Measurements from ENCODE around the gene TOP3A.
"Not testable (repeated sequence)": the region's sequence is repeated elsewhere in the genome, so short reads cannot be mapped to it uniquely, and the experiment has no call there.

TOP3A gene

DNA sequence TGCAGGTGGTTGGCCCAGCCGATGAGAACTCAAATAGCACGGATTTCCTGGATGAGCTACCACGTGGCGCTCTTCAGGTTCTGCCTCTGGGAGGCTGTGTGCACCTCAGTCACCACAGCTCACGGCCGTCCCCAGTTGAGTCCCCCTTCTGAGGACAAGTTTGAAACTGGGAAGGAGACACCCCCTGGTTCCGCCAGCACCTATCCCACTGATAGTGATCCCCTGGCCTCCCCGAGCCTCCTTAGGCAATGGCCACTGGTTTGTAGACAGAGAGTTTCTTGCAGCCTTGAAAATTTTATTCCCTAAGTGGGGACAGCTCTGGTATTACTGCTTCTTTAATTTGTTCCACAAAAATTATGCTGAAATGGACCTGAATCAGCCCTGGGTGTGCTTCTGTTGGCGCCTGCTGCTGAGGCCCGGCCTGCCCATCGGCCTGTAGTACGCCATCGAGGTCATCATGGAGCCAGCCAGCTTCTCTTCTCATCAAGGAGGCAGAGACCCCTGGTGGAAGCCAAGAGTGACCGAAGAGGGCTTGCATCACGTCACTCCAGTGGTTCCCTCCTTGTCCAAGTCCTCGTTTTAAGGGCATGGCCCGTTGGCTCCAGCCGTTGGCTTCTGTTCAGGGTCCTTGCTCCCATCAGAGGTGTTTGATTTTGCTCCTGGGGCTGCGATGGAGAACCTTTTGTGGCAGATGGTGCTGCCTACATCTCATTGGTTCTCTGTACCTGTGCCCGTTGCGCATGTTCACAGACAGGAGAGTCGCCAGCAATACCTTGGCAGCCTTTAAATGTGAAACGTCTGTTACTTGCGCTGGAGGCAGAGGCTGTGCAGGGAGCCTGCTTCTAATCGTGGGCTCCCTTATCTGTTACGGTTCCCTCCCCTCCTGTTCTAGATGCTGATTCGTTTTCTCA lies 9.6 kb upstream of the TOP3A start:
- DNase-seq (ENCODE audit: low read depth), result no peak

DNA sequence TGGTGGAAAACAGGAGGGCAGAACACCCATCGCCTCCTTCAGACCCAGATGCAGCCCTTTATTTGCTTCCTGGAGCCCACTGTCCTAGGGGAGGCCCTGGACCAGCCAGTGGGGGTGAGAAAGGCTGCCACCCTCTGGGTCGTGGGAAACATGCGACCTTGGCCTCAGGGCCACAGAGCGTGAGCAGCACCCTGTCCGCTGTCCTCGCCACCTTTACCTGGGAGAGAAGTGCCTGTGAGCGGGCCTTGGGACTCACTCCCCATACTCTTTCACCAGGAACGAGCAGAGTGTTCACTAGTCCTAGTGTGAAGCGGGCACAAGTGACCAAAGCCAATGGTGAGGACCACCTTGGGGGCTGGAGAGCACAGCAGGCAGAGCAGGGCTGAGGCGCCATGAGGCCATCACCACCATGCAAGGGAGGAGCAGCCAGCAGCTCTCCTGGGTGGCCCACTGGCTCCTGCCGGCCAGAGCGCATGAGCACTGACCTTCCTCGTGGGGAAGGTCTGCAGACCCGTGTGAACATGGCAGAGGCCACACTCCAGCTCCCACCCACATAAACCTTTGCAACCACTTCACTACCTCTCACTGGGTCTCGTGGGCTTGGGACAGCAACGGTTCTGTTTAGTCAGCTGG lies 8.8 kb upstream of the TOP3A start:
- DNase-seq (ENCODE audit: low read depth), result no peak

DNA sequence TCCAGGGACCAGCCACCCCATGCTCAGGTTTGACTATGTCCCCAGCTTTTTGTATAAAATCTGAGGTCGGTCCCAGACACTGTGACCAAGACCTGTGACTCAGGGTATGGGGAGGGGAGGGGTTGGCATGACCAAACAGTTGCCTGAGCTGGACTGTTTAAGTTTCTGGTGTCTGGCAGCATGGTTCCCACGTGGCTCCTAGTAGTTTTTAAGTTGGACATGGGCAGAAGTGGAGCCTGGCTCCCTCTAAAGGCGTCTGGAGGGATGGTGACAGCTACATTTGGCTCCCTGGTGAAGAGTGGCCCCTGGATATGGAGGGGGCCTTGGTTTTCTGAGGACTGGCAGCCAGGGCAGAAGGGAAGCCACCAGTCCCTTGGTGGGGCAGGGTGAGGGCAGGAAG lies 8.2 kb upstream of the TOP3A start:
- DNase-seq (ENCODE audit: low read depth), result no peak

DNA sequence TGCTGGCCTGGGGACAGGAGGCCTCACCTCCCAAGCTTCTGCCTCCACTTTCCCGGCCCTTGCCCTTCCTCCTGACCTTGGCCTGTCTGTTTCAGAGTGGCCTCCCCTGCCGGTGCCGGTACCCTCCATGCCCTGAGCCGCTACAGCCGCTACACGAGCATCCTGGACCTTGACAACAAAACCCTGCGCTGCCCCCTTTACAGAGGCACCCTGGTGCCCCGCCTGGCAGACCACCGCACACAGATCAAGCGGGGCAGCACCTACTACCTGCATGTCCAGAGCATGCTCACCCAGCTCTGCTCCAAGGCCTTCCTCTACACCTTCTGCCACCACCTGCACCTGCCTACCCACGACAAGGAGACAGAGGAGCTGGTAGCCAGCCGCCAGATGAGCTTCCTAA lies 7.7 kb upstream of the TOP3A start:
- no peak for DNase-seq (ENCODE audit: low read depth)

DNA sequence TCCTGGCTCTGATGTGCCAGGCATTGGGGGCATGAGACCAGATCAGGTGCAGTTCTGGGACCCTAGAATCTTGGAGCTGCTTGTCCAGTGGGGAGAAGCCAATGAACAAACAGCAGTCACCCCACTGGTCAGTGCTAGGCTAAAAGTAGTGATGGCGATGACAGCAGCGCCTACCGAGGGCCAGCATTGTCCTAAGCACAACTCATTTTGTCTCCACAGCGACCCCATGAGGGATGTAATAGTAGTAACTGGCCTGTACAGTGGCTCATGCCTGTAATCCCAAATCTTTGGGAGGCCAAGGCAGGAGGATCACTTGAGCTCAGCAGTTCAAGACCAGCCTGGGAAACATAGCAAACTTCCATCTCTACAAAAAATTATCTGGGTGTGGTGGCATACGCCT lies 6.5 kb upstream of the TOP3A start:
- DNase-seq (ENCODE audit: low read depth), result no peak

DNA sequence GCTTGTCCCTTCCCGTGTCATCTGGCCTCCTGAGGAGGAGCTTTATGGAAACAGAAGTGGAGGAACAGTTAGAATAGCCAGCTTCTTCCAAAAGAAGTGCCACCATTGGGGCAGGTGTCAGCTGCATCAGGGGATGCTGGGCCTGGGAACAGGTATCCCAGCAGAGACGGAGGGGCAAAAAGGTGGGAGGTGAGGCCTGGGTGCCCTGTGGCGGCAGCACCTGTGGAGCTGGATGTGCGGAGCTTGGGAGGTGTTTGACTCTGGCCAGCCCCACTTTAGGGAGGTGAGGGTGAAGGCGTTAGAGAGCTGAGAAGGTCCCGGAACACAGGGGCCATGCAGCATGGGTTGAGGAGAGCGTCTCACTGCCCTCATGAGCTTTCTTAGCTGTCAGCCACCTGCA lies 5.5 kb upstream of the TOP3A start:
- no peak for DNase-seq (ENCODE audit: low read depth)

DNA sequence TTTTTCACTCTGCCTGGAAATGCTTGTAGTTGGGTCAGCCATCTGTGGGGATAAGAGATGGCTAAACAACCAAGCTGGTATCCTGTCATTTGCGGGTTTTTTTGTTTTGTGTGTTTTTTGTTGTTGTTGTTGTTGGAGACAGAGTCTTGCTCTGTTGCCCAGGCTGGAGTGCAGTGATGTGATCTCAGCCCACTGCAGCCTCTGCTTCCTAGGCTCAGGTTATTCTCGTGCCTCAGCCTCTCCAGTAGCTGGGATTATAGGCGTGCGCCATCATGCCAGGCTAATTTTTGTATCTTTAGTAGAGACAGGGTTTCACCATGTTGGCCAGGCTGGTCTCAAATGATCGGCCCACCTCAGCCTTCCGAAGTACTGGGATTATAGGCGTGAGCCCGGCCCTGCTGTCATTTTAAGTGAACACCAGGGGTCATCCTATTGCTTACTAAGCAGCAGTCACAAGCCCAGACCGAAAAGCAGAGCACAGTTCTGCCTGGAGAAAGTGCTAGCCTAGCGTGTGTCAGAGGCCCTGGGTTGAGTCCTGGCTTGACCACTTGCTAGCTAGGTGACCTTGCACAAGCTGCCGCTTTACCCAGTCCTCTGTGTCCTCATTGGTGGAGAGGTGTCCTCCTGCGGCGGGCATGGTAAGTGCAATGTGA lies 4.9 kb upstream of the TOP3A start:
- DNase-seq (ENCODE audit: low read depth), result peak; percentile 55

DNA sequence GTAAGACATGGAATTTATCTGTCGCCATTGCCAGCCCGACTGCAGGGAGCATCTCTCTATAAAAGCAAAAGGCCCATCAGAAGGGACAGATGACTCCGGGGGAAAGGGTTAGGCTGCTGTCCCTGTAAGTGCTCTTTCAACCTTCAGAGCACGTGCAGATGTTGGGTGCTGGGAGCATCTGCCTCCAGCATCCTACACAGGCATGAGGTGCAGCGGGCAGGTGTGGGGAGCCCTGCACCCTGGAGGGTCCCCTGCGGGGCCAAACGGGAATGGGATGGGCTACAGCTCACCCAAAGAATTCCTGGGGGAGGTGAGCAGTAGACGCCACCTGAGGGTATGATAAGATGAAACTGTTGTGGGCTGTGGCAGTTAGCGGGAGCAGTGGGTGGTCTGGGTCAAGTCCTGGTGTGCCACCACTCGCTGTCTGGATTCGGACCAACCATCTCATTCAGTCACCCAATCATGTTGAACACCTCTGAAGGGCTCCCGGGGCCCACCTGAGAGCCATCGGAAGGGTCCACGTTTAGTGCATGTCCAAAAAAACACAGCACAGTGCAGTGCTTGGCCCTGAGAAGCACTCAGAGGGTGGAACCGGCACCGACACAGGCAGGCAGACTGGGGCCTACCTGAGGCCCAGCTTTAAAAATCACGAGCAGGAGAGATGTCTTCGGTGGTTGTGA lies 4.1 kb upstream of the TOP3A start:
- DNase-seq (ENCODE audit: low read depth), result no peak

DNA sequence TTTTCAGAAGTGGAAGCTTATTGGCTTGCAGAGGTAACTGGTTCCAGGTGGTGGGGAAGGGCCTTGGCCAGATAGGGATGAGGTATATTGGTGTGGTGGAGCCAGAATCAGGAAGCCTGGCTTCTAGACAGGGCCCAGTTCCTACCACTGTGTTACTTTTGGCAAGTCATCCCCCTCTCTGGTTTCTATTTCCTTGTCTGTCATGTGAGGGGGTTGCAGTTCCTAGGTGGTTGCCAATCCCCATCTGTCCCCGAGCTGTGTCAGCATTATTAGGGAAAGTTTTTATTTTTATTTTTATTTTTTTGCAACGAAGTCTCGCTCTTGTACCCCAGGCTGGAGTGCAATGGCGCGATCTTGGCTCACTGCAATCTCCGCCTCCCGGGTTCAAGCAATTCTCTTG lies 3.3 kb upstream of the TOP3A start:
- DNase-seq (ENCODE audit: low read depth), result no peak

DNA sequence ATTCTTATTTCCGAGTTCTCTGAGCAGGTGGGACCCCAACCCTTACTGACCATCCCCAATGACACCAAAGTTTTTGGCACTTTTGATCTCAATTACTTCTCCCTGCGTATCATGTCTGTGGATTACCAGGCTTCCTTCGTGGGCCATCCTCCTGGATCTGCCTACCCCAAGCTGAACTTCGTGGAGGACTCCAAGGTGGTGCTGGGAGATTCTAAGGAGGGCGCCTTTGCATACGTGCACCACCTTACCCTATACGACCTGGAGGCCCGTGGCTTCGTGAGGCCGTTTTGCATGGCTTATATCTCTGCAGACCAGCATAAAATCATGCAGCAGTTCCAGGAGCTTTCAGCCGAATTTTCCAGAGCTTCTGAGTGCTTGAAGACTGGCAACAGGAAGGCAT lies 1.2 kb upstream of the TOP3A start:
- DNase-seq (ENCODE audit: low read depth), result no peak

DNA sequence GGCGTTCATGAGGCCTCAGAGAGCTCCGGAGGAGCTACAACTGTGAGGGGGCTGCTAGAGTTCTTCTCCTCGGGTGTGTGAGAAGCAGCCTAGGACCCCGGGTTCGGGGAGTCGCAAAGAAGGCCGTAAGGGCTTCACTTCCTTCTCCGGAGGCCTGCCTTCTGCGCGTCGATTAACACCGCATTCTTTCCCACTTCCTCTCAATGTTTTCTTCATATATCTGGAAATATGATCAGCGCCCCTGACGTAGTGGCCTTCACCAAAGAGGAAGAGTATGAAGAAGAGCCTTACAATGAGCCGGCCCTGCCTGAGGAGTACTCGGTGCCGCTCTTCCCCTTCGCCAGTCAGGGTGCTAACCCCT lies 748 bp upstream of the TOP3A start:
- no peak for DNase-seq (ENCODE audit: low read depth)

DNA sequence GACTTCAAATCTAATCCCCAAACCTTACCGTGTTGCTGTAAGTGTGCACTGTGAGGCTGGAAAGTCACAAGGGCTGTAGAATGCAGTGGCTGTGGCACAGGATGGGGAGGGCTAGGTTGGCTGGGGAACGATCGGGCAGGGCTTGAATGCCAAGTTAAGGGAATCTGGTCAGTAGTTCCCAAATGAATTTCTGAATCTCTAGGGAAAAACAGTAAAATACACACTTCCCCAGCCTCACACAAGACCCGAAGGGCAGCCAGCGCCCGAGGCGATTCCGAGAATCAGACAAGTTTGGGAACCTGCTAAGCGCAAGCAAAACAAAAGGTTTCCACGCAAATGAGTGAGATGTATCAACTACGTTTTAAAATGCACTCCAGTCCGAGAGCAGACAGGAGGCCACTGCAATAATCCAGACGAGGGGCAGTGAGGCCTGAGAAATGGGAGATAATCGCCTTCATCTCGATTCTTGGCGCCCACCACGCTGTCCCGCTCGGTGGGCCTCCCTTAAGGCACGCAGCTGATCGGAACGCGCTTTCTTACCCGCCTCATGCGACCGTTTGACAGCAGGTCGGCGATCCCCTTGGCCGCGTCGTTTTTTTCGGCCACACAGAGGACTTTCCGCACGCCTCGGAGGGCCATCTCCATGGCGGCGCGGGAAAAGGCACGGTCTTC lies 599 bp downstream of the TOP3A start:
- DNase-seq (ENCODE audit: low read depth), result no peak

DNA sequence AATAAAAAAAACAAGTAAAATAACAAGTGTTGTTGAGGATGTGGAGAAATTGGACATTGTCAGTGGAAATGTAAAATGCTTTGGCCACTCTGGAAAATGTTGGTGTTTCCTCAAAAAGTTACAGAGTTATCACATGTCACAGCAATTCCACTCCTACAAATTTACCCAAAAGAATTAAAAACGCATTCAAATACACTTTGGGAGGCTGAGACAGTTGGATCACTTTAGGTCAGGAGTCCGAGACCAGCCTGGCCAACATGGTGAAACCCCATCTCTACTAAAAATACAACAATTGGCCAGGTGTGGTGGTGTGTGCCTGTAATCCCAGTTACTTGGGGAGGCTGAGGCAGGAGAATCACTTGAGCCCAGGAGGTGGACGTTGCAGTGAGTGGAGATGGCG lies 5.6 kb downstream of the TOP3A start:
- DNase-seq (ENCODE audit: low read depth), result no peak

DNA sequence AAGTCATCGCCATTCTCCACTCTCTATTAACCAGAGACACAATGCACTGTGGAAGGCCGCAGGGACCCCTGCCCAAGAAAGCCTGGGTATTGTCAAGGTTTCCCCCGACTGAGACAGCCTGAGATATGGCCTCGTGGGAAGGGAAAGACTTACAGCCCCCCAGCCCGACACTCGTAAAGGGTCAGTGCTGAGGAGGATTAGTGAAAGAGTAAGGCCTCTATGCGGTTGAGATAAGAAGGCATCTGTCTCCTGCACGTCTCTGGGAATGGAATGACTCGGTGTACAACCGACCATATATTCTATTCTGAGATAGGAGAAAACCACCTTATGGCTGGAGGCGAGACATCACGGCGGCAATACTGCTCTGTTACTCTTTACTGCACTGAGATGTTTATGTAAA lies 11.6 kb downstream of the TOP3A start:
- DNase-seq (ENCODE audit: low read depth), result not testable (repeated sequence)

DNA sequence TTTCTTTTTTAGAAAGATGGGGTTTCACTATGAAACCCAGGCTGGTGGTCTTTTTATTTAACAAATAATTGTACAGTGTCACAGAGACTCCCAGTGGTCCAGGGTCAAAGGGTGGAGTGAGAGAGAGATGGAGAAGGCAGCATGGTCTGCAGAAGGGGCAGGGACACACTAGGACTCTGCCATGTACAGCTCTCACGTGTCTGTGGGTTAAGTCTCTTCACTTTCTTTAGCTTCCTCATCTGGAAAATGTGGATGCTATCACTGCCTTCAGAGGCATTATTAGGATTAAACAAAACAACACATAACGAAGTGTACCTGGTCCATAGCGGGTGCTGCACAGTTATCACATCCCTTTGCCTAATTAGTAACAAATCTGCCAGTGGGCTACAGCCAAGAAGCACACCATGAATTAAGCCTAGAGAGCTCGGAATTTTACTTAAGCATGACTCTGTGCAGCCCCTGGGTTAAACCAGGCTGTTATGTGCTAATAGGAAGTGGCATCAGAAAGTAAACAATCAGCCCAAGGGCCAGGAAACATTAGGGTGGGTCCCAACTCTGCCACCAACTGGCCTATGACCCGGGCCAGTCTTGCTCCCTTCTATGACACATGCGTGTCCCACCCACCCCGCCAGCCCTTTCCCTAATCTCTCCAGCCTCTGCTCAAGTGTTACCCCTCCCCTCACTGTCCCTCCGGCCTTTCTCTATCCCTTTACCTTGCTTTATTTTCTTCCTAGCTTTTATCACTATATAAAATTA lies 13.9 kb downstream of the TOP3A start:
- no peak for DNase-seq (ENCODE audit: low read depth)

DNA sequence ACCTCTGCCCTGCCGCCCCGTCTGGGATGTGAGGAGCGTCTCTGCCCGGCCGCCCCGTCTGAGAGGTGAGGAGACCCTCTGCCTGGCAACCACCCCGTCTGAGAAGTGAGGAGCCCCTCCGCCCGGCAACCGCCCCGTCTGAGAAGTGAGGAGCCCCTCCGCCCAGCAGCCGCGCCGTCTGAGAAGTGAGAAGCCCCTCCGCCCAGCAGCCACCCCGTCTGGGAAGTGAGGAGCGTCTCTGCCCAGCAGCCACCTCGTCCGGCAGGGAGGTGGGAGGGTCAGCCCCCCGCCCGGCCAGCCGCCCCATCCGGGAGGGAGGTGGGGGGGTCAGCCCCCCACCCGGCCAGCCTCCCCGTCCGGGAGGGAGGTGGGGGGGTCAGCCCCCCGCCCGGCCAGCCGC lies 16.7 kb downstream of the TOP3A start:
- not testable (repeated sequence) for DNase-seq (ENCODE audit: low read depth)

DNA sequence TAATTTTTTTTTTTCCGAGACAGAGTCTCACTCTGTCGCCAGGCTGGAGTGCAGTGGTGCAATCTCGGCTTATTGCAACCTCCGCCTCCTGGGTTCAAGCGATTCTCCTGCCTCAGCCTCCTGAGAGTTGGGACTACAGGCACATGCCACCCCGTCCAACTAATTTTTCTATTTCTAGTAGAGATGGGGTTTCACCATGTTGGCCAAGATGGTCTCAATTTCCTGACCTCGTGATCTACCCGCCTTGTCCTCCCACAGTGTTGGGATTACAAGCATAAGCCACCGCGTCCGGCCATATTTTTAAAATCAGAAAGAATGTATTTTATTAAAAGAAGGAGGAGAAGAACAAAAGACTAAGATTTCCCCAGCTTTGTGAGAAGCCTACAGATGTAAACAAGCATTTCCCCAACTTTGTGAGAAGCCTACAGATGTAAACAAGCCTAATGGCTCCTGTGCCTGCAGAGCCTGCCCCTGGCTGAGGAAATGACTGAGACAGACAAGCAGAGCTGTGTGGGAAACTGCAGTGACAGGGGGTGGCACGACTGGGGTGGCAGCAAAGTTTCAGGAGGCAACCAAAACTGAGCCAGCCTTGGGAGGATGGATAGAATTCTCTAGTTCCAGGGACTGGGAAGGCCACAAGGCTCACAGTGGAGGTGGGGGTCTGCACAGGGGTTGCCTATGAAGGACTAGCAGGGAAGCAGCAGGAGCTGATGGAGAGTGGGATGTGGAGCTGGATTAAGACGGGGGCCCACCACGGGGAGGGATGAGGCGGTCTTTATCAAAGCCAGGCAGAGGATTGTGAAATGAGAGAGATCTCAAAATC lies 22.9 kb downstream of the TOP3A start:
- DNase-seq (ENCODE audit: low read depth), result no peak

DNA sequence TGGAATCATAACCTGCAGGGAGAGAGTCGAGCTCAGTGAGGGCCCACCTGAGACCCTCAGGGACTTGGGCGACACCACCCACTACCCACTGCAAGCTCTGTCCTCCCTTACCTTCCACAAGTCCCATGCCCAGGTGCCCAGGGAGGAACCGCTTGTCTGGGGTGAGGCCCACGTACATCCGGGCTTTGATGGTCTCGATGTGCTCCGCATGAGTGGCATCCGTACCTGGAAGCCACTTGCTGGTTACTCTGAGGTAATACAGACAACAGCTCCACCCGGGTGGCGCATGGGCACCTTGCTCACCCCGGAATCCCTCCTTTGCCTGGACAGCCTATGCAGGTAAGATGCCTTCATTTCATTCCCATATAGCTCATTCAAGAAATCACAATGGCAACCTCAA lies 29.5 kb downstream of the TOP3A start:
- DNase-seq (ENCODE audit: low read depth), result no peak

DNA sequence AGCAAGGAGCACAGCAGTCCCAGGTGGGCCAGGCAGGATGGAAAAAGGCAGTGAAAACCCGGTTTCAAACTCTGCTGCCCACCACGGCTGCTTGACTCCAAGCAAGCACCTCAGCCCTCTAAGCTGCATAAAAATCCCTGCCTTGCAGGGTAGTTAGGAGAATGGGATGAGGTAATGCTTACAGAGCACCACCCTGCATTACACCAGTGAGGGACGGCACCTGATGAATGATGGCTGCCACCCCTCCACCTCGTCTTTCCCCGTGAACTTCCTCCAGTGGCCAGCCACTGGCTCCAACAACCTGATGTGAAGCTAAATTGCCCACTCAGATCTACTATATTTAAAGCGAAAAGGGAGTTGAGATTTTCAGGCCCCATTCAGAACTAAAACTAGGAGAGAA lies 33.0 kb downstream of the TOP3A start:
- no peak for DNase-seq (ENCODE audit: low read depth)

DNA sequence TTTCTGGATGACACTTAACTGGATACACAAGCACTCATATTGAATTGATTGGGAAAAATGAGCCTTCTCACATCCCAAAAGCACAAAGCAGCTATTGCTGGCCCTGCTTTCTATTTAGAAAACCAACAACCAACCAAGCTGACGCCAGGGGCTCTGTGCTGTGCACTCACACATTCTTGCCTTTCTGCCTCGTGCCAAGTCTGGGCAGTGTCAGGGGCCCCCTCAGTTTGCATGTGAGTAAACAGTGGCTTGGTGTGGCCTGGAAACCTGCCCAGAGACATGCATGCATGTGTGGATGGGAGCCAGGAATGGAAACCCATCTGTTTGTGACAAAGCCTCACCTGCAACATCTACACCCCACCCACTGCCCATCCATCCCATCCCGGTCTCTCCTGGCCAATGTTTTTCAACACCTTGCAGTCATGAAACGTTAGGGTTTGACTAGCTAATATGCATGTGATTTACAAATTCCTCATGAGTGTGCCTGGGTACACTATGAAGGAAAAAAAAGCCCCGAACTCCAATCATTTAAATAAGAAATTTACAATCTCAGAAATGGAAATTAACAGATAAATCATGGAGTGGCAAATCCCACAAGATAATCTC lies 33.9 kb downstream of the TOP3A start:
- no peak for DNase-seq (ENCODE audit: low read depth)

Data from non-pigmented ciliary epithelial cell (primary cell).